Measurements from ENCODE around the gene PRSS22. TPM values are rescaled to one million over a fixed set of nuclear protein-coding genes. Genes with fewer than 3 reads are reported as not detected.

PRSS22 gene
- total RNA-seq, 1 donor from 2014 or later: 76.0 TPM

DNA sequence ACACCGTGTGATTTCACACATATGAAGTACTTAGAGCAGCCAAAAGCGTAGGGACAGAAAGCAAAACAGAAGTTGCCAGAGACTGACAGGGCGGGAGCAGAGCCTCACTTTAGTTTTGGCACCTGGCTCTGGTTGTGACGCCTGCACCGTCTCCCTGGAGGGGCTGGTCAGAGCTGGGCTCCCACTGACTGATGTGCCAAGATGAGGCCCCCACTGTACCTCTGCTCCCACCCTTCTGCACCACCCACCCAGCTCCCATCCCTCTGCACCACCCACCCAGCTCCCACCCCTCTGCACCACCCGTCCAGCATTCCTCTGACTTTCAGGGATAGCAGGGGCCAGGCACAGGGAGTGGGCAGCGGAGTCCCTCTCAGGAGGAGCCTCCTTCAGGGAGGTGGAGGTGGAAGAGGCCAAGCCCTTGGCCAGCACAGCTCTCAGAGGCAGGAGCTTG is 44.2 kb downstream of the PRSS22 start:
- TF ChIP-seq, protein P1, sequence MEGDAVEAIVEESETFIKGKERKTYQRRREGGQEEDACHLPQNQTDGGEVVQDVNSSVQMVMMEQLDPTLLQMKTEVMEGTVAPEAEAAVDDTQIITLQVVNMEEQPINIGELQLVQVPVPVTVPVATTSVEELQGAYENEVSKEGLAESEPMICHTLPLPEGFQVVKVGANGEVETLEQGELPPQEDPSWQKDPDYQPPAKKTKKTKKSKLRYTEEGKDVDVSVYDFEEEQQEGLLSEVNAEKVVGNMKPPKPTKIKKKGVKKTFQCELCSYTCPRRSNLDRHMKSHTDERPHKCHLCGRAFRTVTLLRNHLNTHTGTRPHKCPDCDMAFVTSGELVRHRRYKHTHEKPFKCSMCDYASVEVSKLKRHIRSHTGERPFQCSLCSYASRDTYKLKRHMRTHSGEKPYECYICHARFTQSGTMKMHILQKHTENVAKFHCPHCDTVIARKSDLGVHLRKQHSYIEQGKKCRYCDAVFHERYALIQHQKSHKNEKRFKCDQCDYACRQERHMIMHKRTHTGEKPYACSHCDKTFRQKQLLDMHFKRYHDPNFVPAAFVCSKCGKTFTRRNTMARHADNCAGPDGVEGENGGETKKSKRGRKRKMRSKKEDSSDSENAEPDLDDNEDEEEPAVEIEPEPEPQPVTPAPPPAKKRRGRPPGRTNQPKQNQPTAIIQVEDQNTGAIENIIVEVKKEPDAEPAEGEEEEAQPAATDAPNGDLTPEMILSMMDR (IDR thresholded peaks at IDR 0.05; ENCODE audit: insufficient read depth, low read length, poor library complexity, severe bottlenecking): no peak

DNA sequence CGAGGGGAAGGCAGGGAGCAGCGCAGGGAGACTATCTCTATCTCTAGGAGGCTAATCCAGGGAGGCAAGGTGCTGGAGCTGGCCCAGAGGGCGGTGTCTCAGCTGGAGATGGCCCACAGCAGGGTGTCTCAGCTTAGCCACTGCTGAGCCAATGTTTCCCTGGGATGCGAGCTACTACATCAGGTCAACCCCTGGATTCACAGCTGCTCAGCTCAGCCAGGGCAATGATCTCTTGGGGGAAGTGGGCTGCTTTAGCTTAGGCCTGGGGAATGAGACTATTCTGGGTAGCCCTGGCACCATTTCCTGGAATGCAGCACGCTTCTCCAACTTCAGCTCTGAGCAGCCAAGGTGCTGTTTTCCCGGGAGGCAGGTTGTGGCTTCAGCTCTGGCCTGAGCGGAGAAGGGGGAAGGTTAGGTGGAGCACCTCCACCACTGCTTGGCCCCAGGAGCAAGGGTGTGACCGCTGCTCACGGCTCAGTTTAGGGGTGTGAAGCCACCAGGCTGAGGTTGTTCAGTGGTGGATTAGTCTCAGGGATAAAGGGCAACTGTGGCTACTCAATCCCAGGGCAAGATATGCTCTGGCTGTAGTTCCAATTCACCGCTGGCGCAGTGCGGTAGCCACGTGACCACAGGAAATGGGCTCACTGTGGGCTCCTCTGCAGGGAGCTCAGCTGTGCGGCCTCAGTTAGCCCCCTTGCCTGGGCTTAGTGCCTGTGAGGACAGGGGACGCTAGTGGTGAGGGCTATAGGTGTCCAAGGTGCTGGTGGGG is 46.1 kb downstream of the PRSS22 start:
- DNase-seq (ENCODE audit: low read depth): no peak
- H3K27me3 ChIP-seq (ENCODE audit: control insufficient read depth, insufficient read depth, low read length): peaks cover 7% of the 10 kb centered on the region
- no peaks in the 10 kb centered on the region for H3K36me3 ChIP-seq (ENCODE audit: control insufficient read depth, insufficient read depth, low read length)
- no peak overlapping the region for H3K4me3 ChIP-seq (ENCODE audit: low read depth, low read length)
- TF ChIP-seq, protein P1 (IDR thresholded peaks at IDR 0.05; ENCODE audit: insufficient read depth, low read length, poor library complexity, severe bottlenecking): no peak

More for the DNA sequence above, 44.2 kb downstream of the PRSS22 start:
- H3K4me3 ChIP-seq (ENCODE audit: low read depth, low read length): no peak overlapping the region
- DNase-seq (ENCODE audit: low read depth): no peak
- peaks cover 7% of the 10 kb centered on the region for H3K27me3 ChIP-seq (ENCODE audit: control insufficient read depth, insufficient read depth, low read length)
- H3K36me3 ChIP-seq (ENCODE audit: control insufficient read depth, insufficient read depth, low read length): no peaks in the 10 kb centered on the region

DNA sequence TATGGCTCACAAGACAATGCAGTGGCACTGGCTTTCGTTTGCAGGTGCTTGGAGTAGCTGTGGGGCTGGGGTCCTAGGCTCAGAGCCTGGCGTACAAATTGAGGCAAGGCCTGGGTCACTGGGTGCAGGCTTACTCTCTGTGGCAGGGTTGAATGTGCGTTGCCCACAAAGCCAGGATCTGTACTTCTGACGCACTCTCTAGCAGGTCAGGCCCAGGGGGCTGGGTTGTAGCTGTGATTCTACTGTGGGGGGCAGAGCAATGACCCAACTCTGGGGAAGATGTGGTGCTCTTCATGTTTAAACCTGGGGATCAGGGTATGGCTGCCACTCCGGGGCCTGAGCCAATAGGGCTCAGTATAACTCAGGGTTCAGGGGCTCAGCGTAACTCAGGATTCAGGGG is 47.3 kb downstream of the PRSS22 start:
- TF ChIP-seq, protein P1 (IDR thresholded peaks at IDR 0.05; ENCODE audit: insufficient read depth, low read length, poor library complexity, severe bottlenecking): no peak
- no peak for DNase-seq (ENCODE audit: low read depth)
- peaks cover 11% of the 10 kb centered on the region for H3K27me3 ChIP-seq (ENCODE audit: control insufficient read depth, insufficient read depth, low read length)
- no peak overlapping the region for H3K4me3 ChIP-seq (ENCODE audit: low read depth, low read length)
- no peaks in the 10 kb centered on the region for H3K36me3 ChIP-seq (ENCODE audit: control insufficient read depth, insufficient read depth, low read length)

DNA sequence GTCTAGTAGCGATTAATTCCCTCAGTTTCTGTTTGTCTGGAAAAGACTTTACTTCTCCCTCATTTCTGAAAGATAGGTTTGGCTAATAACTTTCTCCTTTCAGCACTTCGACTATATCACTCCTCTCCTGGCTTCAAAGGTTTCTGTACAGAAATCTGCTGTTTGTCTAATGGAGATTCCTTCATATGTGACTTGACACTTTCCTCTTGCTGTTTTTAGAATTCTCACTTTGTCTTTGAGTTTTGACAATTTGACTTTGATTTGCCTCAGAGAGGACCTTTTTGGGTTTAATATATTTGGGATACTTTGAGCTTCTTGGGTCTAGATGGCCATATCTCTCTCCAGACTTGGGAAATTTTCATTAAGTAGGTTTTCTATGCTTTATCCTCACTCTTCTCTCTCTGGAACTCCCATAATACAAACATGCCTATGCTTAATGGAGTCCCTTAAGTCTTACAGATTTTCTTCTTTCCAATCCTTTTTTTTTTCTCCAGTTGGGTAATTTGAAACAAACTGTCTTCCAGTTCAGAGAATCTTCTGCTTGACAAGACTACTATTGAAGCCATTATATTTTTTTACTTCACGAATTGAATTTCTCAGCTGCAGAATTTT is 48.7 kb downstream of the PRSS22 start:
- TF ChIP-seq, protein P1 (IDR thresholded peaks at IDR 0.05; ENCODE audit: insufficient read depth, low read length, poor library complexity, severe bottlenecking): no peak
- Histone ChIP-seq H3K4me3 (ENCODE audit: low read depth, low read length) (no peak overlapping the region), H3K27me3 (ENCODE audit: control insufficient read depth, insufficient read depth, low read length) (peaks cover 11% of the 10 kb centered on the region), H3K36me3 (ENCODE audit: control insufficient read depth, insufficient read depth, low read length) (no peaks in the 10 kb centered on the region)
- no peak for DNase-seq (ENCODE audit: low read depth)

DNA sequence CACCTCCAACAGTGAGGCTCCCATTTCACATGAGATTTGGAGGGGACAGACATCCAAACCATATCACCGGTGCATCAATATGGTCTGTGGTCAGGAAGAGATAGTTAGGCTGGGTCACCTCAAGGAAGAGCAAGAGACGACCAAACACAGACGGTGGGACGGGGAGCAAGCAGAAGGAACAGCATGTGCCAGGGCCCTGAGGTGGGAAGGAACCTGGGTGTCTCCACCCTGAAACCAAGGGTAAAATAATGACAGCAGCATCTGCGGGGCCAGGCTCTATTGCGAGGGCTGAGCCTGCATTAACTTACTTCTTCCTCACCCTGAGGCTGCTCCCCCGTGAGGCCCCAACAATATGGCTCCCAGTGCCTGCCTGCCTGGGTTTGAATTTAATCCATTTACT is 49.8 kb downstream of the PRSS22 start:
- TF ChIP-seq, protein P1 (IDR thresholded peaks at IDR 0.05; ENCODE audit: insufficient read depth, low read length, poor library complexity, severe bottlenecking): no peak
- Histone ChIP-seq H3K27me3 (ENCODE audit: control insufficient read depth, insufficient read depth, low read length) (peaks cover 11% of the 10 kb centered on the region), H3K36me3 (ENCODE audit: control insufficient read depth, insufficient read depth, low read length) (no peaks in the 10 kb centered on the region), H3K4me3 (ENCODE audit: low read depth, low read length) (no peak overlapping the region)
- no peak for DNase-seq (ENCODE audit: low read depth)

Measured in kidney epithelial cell (primary cell).